Stomach (tissue), 19 donors: Measurements from ENCODE around the gene PLXNB3. TPM values are rescaled to one million over a fixed set of nuclear protein-coding genes. Genes with fewer than 3 reads are reported as not detected.
A peak's percentile ranks its signal among the peaks of the same experiment; 100 is the strongest.

ENCODE experiments used
- DNase-seq, 2 donors: peaks; one replicate each; pipeline versions ENCODE4 v3.0.0 to v3.0.0-alpha.2; 2013 to 2019
- H3K27ac ChIP-seq, 5 donors: fragments of 200-600 bp in 4 of 5; sonication (generic) in 4 of 5; one replicate each; pipeline ENCODE4 v1.5.1; 2013 to 2019; ENCODE audit warnings: mild to moderate bottlenecking in 1 of 5, moderate library complexity in 1 of 5
- H3K27me3 ChIP-seq, 3 donors: fragments of 200-600 bp; sonication (generic); one replicate each; pipeline ENCODE4 v1.5.1; 2017 to 2019; ENCODE audit warnings: mixed run types in 1 of 3
- H3K36me3 ChIP-seq, 4 donors: fragments of 200-600 bp; sonication (generic); 1 replicate in 3 of 4; 2 replicates in 1 of 4; pipeline ENCODE4 v1.5.1; 2016 to 2019
- H3K4me1 ChIP-seq, 4 donors: fragments of 200-600 bp; sonication (generic); one replicate each; pipeline ENCODE4 v1.5.1; 2016 to 2019
- H3K4me3 ChIP-seq, 4 donors: fragments of 200-600 bp; sonication (generic) in 3 of 4; one replicate each; pipeline ENCODE4 v1.5.1; 2016 to 2019; ENCODE audit warnings: mild to moderate bottlenecking in 1 of 4
- H3K9me3 ChIP-seq, 4 donors: fragments of 200-600 bp; sonication (generic); one replicate each; pipeline ENCODE4 v1.5.1; 2016 to 2019
- CTCF ChIP-seq, 7 experiments: fragments of 450-650 bp in 4 of 7; fragments of 200-600 bp in 3 of 7; sonication (generic) in 3 of 7; IDR thresholded peaks; one replicate each; pipeline ENCODE4 v1.5.1; 2016 to 2019; ENCODE audit warnings: antibody characterized with exemption in 7 of 7, control low read depth in 2 of 7, mild to moderate bottlenecking in 1 of 7
- EP300 ChIP-seq: sonication (generic); formaldehyde crosslinking; IDR thresholded peaks from one replicate; pipeline ENCODE4 v1.6.1; 2017; ENCODE audit warnings: antibody characterized with exemption
- POLR2A ChIP-seq, 4 donors: fragments of 450-650 bp; IDR thresholded peaks; one replicate each; pipeline ENCODE4 v1.6.1; 2016; ENCODE audit warnings: antibody characterized with exemption in 4 of 4, control low read depth in 2 of 4, mild to moderate bottlenecking in 1 of 4, moderate library complexity in 1 of 4
- POLR2AphosphoS5 ChIP-seq, 3 donors: sonication (generic); formaldehyde crosslinking; IDR thresholded peaks; one replicate each; pipeline ENCODE4 v1.6.1; 2016; ENCODE audit warnings: antibody characterized with exemption in 3 of 3
- WGBS, 5 donors: extraction: QIAGEN DNeasy Blood & Tissue Kit in 3 of 5; methylation state at CpG; one replicate each; pipeline versions ENCODE4 v1.1.5 to v1.1.7; 2013 to 2018; 5-methylcytosine and 5-hydroxymethylcytosine counted together
- intact Hi-C: fragments of 100-400 bp; cut with DNase I; formaldehyde crosslinking; loops from one replicate; pipeline ENCODE4 v1.15.1; 2023; ENCODE audit warnings: low total_unique reads
- long read RNA-seq, 10 donors: transcript quantifications; one replicate each; lab custom pipeline, GENCODE V29; 2026
- polyA plus RNA-seq, 3 donors: library from polyadenylated mRNA; stranded (reverse); fragments of 200-250 nt; gene quantifications; one replicate each; pipeline ENCODE4 v1.2.3, GENCODE V29; 2013
- total RNA-seq, 5 donors: library from RNA; depleted of rRNA; stranded (reverse); fragments of >200 nt; gene quantifications; one replicate each; pipeline versions ENCODE4 v1.1.0 to v1.2.3, GENCODE V29; 2014 to 2016
- donor health status: healthy with polysubstance abuse.
- donor health status: Bipolar disorder and iron deficiency.
- donor health status: healthy.

PLXNB3 gene
- total RNA-seq (10 to 100 TPM in 3 of 5 donors, 1 to 10 TPM in 2; 1.8 to 49.2 (median 18.7) TPM), polyA plus RNA-seq (10 to 100 TPM in 1 of 3 donors, 1 to 10 TPM in 2; 5.2 to 11.9 (median 6.0) TPM)
- long read RNA-seq, donor 1: 0 reads
- long read RNA-seq, donor 2: 0 reads
- long read RNA-seq, donor 3: 0 reads
- long read RNA-seq, donor 4: 0 reads
- long read RNA-seq, donor 5: 0 reads
- long read RNA-seq, donor 6, partial matches to known transcripts: 0 of 1 reads
- long read RNA-seq, donor 6, other reads (novel, unspliced or antisense): 0 of 1 reads
- long read RNA-seq, donor 7: 0 reads
- long read RNA-seq, donor 8: 0 reads
- long read RNA-seq, donor 9: 0 reads
- long read RNA-seq, donor 10: 0 reads

DNA sequence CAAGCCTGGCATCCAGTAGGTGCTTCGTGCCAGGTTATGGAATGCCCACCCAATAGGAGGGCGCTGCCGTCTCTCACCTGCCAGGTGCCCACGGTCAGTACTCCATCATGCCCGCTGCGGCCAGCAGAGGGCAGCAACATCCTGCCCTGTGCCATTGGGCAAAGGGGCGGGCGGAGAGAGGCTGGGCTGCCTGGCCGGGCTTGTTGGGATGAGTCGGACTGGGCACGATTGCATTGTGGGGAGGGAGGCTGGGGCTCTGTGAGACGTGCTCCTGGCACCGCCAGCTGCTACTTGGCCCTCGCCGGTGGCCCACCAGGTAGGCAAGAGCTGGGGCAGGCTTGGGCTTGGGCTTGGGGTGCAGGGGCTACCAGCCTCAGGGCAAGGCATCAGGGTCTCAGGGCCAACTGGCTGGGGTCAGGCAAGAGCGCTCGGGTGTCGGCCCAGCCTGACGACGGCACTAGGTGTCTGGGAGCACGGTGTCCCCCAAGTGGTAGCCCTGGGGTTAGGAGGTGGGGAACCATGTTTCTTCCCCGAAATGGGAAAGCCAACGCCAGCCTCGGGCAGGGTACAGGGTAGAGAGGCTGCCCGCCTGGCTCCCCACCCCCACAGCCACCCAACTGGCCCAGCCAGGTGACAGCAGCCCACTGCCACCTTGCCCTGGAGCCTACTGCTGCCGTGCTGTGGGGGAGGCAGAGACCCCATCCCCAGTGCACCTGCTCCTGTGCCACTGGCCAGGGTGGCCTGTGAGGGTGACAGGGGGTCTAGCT is at the start of gene PLXNB3:
TSS of gene PLXNB3 (plus strand) at position 261 of the 767 bp plus-strand sequence. CDS start 1,287 bp downstream, outside the sequence.
- H3K4me1 ChIP-seq: peaks cover 0 to 34% (median 26%) of the 10 kb centered on the region in 4 donors
- no peaks in the 10 kb centered on the region for H3K36me3 ChIP-seq
- peak within 1 kb of the TSS; percentile 17 to 34 (median 31) for H3K4me3 ChIP-seq
- WGBS, 5 donors: 0 to 30% (median 9%) methylated on average over 6 to 26 of the region's 26 CpGs
- peak within 1 kb of the TSS in 3 of 5 donors; percentile 20 to 76 (median 72) for H3K27ac ChIP-seq
- peaks cover 0 to 3% (median 0%) of the 10 kb centered on the region in 3 donors for H3K27me3 ChIP-seq
- no peaks in the 10 kb centered on the region for H3K9me3 ChIP-seq
- no peak for TF ChIP-seq POLR2A (IDR thresholded peaks at IDR 0.05)
- peak in 1 of 3 donors; percentile 68 for TF ChIP-seq POLR2AphosphoS5 (IDR thresholded peaks at IDR 0.05)
- no peak for TF ChIP-seq EP300
- peak in 5 of 7 experiments; percentile 53 to 90 (median 72) for TF ChIP-seq CTCF (IDR thresholded peaks at IDR 0.05)
- intact Hi-C loops: loop anchor here (5.0 kb wide), 1 partner anchor 188 kb away; no protein-coding TSS in a partner anchor
- peak; percentile 88 to 89 for DNase-seq

DNA sequence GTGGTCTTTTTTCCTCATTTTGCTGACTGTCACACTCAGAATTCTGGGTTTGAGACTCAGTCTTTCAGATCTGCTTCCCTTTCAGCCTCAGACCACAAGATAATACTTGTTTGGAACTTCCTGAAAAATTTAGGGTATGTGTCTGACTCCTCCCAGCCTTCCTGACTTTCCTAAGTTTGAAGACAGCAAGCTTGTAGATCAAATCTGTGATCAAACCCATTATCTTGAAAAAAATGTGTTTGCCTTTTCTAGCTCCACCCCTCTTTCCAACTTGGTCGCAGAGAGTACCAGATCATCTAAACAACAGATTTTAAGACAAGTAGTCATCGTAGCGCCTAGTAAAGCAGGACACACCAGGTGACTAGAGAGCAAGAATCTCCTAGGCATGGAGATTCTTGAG is 49.8 kb upstream of the PLXNB3 start:
- intact Hi-C loops: no loop called here

GRCh38 chrX:153717445-153717844 is 46.6 kb upstream of the PLXNB3 start:
- Histone ChIP-seq H3K36me3 (peaks cover 10 to 80% (median 71%) of the 10 kb centered on the region in 4 donors), H3K9me3 (no peaks in the 10 kb centered on the region), H3K4me3 (no peak overlapping the region), H3K27me3 (peaks cover 0 to 5% (median 0%) of the 10 kb centered on the region in 3 donors), H3K4me1 (peaks cover 4 to 19% (median 6%) of the 10 kb centered on the region in 4 donors), H3K27ac (no peak overlapping the region)
- intact Hi-C loops: no loop called here
- no peak for DNase-seq
- TF ChIP-seq POLR2A (IDR thresholded peaks at IDR 0.05): no peak
- no peak for TF ChIP-seq EP300
- TF ChIP-seq CTCF (IDR thresholded peaks at IDR 0.05): no peak
- no peak for TF ChIP-seq POLR2AphosphoS5 (IDR thresholded peaks at IDR 0.05)
- 87 to 94% (median 91%) methylated on average over 9 of the region's 9 CpGs for WGBS, 5 donors

More for the DNA sequence above, 49.8 kb upstream of the PLXNB3 start:
- no peak for TF ChIP-seq CTCF (IDR thresholded peaks at IDR 0.05)
- no peak for TF ChIP-seq POLR2AphosphoS5 (IDR thresholded peaks at IDR 0.05)
- TF ChIP-seq EP300: no peak
- no peak for TF ChIP-seq POLR2A (IDR thresholded peaks at IDR 0.05)
- H3K27me3 ChIP-seq: no peaks in the 10 kb centered on the region
- H3K4me1 ChIP-seq: peaks cover 0 to 8% (median 0%) of the 10 kb centered on the region in 4 donors
- H3K36me3 ChIP-seq: peaks cover 5 to 86% (median 74%) of the 10 kb centered on the region in 4 donors
- H3K4me3 ChIP-seq: no peak overlapping the region
- no peaks in the 10 kb centered on the region for H3K9me3 ChIP-seq
- H3K27ac ChIP-seq: no peak overlapping the region
- DNase-seq: no peak
- WGBS, 5 donors: 66 to 89% (median 77%) methylated on average over 3 of the region's 3 CpGs

DNA sequence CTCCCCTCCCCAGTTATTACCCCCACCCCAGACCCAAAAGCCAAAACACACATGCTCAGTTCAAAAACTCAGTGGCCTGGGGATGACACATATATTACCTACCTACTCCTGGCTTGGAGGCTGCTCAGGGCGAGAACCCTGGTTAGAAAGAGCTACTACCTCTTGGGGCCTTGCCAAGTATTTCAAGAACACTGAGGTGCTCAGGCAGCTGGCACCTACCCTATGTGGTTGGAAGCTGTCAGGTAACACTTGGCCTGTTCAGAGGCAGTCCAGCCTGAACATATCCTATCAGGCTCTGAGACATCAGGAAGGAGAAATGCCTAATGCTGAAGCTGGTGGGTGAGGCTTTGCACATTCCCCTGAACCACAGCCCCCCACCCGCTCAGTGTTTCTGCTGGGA is 44.8 kb upstream of the PLXNB3 start:
- Histone ChIP-seq H3K27ac (no peak overlapping the region), H3K4me1 (peaks cover 11 to 27% (median 14%) of the 10 kb centered on the region in 4 donors), H3K36me3 (peaks cover 10 to 63% (median 57%) of the 10 kb centered on the region in 4 donors), H3K9me3 (peaks cover 0 to 15% (median 2%) of the 10 kb centered on the region in 4 donors), H3K4me3 (no peak overlapping the region), H3K27me3 (peaks cover 0 to 5% (median 0%) of the 10 kb centered on the region in 3 donors)
- WGBS, 5 donors: 33 to 72% (median 61%) methylated on average over 1 to 2 of the region's 2 CpGs
- DNase-seq: no peak
- TF ChIP-seq POLR2A (IDR thresholded peaks at IDR 0.05) (no peak), EP300 (no peak), POLR2AphosphoS5 (IDR thresholded peaks at IDR 0.05) (no peak), CTCF (IDR thresholded peaks at IDR 0.05) (no peak)
- intact Hi-C loops: no loop called here
